Endodermal cell (in vitro differentiated cells): Measurements from ENCODE around the gene SMIM21. TPM values are rescaled to one million over a fixed set of nuclear protein-coding genes. Genes with fewer than 3 reads are reported as not detected.

ENCODE experiments used
- DNase-seq: peaks from one replicate; pipeline ENCODE4 v3.0.0-alpha.2; 2017
- H3K27ac ChIP-seq: 2 replicates; pipeline ENCODE4 v1.5.1; 2013; ENCODE audit warnings: mild to moderate bottlenecking, low read depth, low read length, moderate library complexity
- H3K27me3 ChIP-seq: 2 replicates; pipeline ENCODE4 v1.6.1; 2013; ENCODE audit warnings: mild to moderate bottlenecking, low read length, moderate library complexity; ENCODE audit not compliant: insufficient read depth, control insufficient read depth, poor library complexity, severe bottlenecking
- H3K36me3 ChIP-seq: 2 replicates; pipeline ENCODE4 v1.7.0; 2013; ENCODE audit warnings: mild to moderate bottlenecking, low read length, moderate library complexity; ENCODE audit not compliant: control insufficient read depth, insufficient read depth
- H3K4me1 ChIP-seq: one replicate; pipeline ENCODE4 v1.7.0; 2013; ENCODE audit warnings: low read length; ENCODE audit not compliant: control insufficient read depth, insufficient read depth
- H3K4me3 ChIP-seq: 2 replicates; pipeline ENCODE4 v1.5.1; 2013; ENCODE audit warnings: mild to moderate bottlenecking, low read length, moderate library complexity
- H3K9ac ChIP-seq: 2 replicates; pipeline ENCODE4 v1.6.1; 2013; ENCODE audit warnings: mild to moderate bottlenecking, low read length, moderate library complexity; ENCODE audit not compliant: poor library complexity, severe bottlenecking; ENCODE audit errors: extremely low read depth
- H3K9me3 ChIP-seq: 2 replicates; pipeline ENCODE4 v1.6.1; 2013; ENCODE audit warnings: mild to moderate bottlenecking, low read length, moderate library complexity; ENCODE audit not compliant: control insufficient read depth
- H3K27ac Mint-ChIP-seq: 2 replicates; pipeline ENCODE4 v1.8.0; 2020; ENCODE audit warnings: mixed read lengths
- H3K27me3 Mint-ChIP-seq: 2 replicates; pipeline ENCODE4 v1.8.0; 2021; ENCODE audit warnings: mild to moderate bottlenecking, mixed read lengths; ENCODE audit not compliant: insufficient read depth
- H3K36me3 Mint-ChIP-seq: 2 replicates; pipeline ENCODE4 v1.8.0; 2020; ENCODE audit warnings: low read depth, mixed read lengths
- H3K4me1 Mint-ChIP-seq: 2 replicates; pipeline ENCODE4 v1.8.0; 2020; ENCODE audit warnings: mixed read lengths
- H3K4me3 Mint-ChIP-seq: 2 replicates; pipeline ENCODE4 v1.8.0; 2020; ENCODE audit warnings: mild to moderate bottlenecking, moderate library complexity, mixed read lengths
- H3K9me3 Mint-ChIP-seq: 2 replicates; pipeline ENCODE4 v1.8.0; 2020; ENCODE audit warnings: mild to moderate bottlenecking, mixed read lengths
- WGBS, 2 experiments: methylation state at CpG; one replicate each; pipeline versions ENCODE4 v1.1.5 to v1.1.7; 2013; ENCODE audit warnings: missing lambda C conversion rate in 2 of 2, mixed read lengths in 1 of 2; ENCODE audit not compliant: insufficient coverage in 1 of 2, insufficient read length in 1 of 2; 5-methylcytosine and 5-hydroxymethylcytosine counted together
- total RNA-seq, 2 donors: library from RNA; stranded (reverse); fragmentation: NEBNext Ultra II Directional in 1 of 2; extraction: Animal tissue kit (Norgen Biotek cat#: 25700) in 1 of 2; gene quantifications; 2 replicates in 1 of 2; 3 replicates in 1 of 2; pipeline ENCODE4 v1.2.1, GENCODE V29; 2021
- TF ChIP-seq, protein P1 (sequence below): fragments of 200-600 bp; sonication (generic); conservative IDR thresholded peaks from 2 replicates; pipeline ENCODE4 v1.5.0; 2021; ENCODE audit warnings: antibody characterized with exemption, mild to moderate bottlenecking

Gene SMIM21
- total RNA-seq, 2 donors from 2014 or later = not detected

DNA sequence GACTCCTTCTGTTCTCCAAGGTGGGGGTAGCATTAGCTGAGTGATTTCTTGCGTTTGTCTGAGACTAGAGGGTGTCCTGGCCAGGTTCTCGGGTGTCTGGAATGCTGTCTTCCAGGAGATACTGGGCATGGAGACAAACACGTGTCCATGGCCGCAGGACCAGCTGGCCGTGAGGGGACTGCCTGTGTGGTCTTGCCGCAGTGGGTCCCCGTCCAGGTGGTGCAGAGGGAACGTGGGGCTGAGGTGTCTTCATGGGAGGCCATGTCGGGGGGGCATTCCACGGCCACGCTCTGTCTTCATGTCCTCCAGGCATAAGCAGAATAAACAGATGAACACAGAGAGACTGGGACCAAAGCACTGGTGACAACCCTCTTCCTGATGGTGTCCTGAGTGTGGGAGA lies 66.6 kb downstream of the SMIM21 start:
- Histone ChIP-seq H3K27ac (no peak overlapping the region), H3K36me3 (no peaks in the 10 kb centered on the region), H3K27me3 (no peaks in the 10 kb centered on the region), H3K4me1 (no peaks in the 10 kb centered on the region), H3K9me3 (no peaks in the 10 kb centered on the region), H3K4me3 (no peak overlapping the region), H3K9ac (no peak overlapping the region)
- Mint-ChIP-seq H3K4me1 (peaks cover 3% of the 10 kb centered on the region), H3K36me3 (no peaks in the 10 kb centered on the region), H3K27me3 (peaks cover 2% of the 10 kb centered on the region), H3K9me3 (peaks cover 8% of the 10 kb centered on the region), H3K27ac (no peak overlapping the region), H3K4me3 (no peak overlapping the region)
- TF ChIP-seq, protein P1, sequence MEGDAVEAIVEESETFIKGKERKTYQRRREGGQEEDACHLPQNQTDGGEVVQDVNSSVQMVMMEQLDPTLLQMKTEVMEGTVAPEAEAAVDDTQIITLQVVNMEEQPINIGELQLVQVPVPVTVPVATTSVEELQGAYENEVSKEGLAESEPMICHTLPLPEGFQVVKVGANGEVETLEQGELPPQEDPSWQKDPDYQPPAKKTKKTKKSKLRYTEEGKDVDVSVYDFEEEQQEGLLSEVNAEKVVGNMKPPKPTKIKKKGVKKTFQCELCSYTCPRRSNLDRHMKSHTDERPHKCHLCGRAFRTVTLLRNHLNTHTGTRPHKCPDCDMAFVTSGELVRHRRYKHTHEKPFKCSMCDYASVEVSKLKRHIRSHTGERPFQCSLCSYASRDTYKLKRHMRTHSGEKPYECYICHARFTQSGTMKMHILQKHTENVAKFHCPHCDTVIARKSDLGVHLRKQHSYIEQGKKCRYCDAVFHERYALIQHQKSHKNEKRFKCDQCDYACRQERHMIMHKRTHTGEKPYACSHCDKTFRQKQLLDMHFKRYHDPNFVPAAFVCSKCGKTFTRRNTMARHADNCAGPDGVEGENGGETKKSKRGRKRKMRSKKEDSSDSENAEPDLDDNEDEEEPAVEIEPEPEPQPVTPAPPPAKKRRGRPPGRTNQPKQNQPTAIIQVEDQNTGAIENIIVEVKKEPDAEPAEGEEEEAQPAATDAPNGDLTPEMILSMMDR = no peak
- 89 to 98% methylated on average over 9 to 11 of the region's 11 CpGs for WGBS, 2 experiments
- no peak for DNase-seq

- H3K36me3 ChIP-seq = no peaks in the 10 kb centered on the region
- WGBS, 2 experiments = 62 to 90% methylated on average over 7 to 8 of the region's 8 CpGs
- no peak for DNase-seq
- H3K27me3 Mint-ChIP-seq = peaks cover 2% of the 10 kb centered on the region
- H3K36me3 Mint-ChIP-seq = no peaks in the 10 kb centered on the region
- no peak overlapping the region for H3K9ac ChIP-seq
- H3K4me3 Mint-ChIP-seq = no peak overlapping the region
- H3K4me1 Mint-ChIP-seq = peaks cover 1% of the 10 kb centered on the region
- H3K27ac ChIP-seq = no peak overlapping the region
- TF ChIP-seq, protein P1 = no peak
- no peak overlapping the region for H3K27ac Mint-ChIP-seq
- H3K9me3 ChIP-seq = no peaks in the 10 kb centered on the region
- H3K4me3 ChIP-seq = no peak overlapping the region
- peaks cover 12% of the 10 kb centered on the region for H3K9me3 Mint-ChIP-seq
- H3K4me1 ChIP-seq = no peaks in the 10 kb centered on the region
- H3K27me3 ChIP-seq = no peaks in the 10 kb centered on the region
These were observed 67.3 kb downstream of the SMIM21 start for GRCh38 chr18:75360215-75360614.

Other genes with a start within 250 kb of the SMIM21 start
- 10 to 100 TPM; 12.2 to 13.3 TPM for gene PTGR3, start 218.6 kb downstream of the SMIM21 start, total RNA-seq
- 1 to 10 TPM; 1.1 to 1.7 TPM for gene TSHZ1, start 216.9 kb downstream of the SMIM21 start, total RNA-seq